HG03521 (cell line): ENCODE data around the gene PTPN3.

Experiments used
- ATAC-seq: cut with Tn5 transposase; IDR thresholded peaks from one replicate; pipeline ENCODE4 v1.9.1; 2021; ENCODE audit warnings: mild to moderate bottlenecking, moderate library complexity; ENCODE audit not compliant: unreplicated experiment

Gene PTPN3

DNA sequence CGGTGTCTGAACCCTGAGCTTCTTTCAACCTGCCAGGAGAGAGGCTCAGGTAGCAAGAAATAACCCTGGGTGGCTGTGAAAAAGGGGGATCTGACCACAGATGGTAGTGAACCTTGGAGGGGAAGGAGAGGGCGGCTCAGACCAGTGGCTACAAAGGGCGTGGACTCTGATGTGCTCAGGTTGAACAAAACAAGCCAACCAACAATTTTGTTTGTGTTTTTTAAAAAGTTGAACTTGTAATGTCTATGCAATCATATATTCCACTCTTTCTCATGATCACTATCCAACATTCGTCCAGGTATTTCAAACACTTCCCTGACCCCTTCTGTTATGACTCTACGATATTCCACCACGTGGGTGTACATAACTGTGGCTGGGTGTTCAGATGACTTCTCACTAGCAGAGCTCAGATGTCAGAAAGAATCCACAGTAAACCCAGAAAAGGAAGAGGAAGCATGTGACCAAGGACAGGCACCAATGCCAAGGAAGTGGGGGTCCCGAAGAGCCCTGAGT is 20.0 kb downstream of the PTPN3 start:
- ATAC-seq = no peak

DNA sequence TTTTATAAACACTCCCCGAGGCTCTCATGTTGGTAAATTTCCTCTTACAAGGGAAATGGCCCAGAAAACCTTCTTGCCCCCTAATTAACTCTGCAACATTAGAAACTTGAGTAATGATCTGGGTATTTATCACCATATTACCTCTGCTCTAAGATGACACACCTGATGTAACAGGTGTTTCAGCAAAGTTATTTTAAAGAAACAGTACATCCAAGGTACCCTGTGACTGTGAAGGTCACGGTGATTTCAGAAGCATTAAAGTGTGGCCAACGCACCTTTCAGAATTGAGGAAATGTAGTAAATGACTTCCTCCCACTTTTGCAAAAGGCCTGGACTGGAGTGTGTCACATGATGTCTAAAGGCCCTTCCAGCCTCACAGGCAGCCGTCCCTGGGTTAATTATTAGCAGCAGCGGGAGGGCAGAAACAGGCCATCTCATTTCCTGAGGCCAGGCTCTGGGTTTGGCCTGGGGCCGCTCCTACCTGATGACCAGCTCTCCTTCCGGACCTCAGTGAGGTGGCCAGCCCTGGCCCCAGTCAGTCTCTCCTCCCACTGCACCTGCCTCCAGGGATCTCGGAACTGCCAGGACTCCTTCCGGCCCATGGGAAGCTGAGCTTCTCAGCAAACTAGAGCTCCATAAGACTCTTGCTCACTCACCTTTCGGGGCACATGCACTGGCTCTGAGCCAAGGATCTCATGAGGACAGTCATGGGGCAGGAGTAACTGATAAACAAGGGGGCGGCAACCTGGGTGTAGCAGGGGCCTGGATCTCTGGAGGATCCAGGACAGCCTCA is 20.7 kb downstream of the PTPN3 start:
- peak; percentile 67 for ATAC-seq

DNA sequence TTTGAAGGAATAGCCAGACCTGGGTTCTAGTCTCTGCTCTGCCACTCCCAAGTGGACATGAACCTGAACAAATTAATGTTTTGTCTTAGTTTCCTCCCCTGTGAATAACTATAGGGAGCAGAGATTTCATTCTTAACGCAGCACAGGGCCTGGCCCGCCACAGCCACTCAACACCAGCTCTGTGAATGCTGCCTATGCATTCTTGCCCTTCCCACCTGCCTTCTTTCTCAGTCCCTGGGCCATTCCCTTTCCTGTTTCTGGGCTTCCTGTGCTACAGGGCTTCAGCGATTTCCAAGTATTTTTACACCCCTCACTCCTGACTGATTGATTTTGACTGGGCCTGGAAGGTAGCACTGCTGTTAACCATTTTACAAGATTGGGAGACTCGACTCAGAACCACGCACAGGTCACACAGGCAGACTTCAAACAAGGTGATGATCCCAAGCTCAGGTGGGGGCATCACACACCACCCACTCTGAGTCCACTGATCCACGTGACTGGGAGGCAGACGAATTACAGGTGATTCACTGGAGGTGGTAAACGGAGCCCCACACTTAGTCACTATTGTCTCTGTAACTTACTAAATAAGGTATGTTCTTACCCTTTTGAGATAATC is 21.4 kb downstream of the PTPN3 start:
- no peak for ATAC-seq

GRCh38 chr9:109475526-109475925 is 22.6 kb downstream of the PTPN3 start:
- no peak for ATAC-seq

DNA sequence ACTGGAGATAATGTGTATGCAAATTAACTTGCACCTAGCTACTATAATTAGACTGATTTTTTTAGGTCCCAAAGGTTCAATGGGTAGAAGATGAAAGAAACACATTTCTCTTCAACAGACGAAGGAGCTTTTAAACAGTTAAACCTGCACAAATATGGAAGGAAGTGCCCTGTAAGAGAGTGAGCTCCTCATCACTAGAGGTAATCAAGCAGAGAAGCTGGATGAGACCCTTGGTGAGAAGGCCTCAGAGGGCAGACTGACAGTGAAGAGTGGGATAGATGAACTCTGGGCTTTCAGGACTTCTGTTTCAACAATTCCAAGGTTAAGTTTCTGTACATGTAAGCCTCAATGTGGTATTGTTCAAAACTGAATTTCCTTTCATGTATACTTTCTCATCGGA is 23.2 kb downstream of the PTPN3 start:
- no peak for ATAC-seq

GRCh38 chr9:109474170-109474569 is 23.9 kb downstream of the PTPN3 start:
- ATAC-seq = no peak

DNA sequence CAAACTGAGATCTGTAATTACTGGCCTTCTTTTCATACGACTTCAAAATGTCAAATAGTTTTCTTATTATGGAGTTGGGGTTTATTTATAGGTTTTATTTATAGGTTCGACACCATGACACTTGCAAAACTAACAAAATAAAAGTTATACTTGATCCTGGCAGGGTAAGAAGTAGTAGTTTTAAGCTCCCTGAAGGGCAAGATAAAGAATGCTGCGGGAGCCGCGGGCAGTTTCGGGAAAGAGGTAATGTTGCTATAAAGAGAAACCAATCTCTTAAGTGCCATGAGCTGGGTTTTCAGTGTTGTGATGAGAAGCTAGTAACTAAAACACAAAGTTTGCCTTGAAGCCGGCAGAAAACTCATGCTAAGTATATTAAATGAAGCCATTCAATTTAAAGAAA is 24.8 kb downstream of the PTPN3 start:
- ATAC-seq = no peak

GRCh38 chr9:109471475-109472393 is 26.4 kb downstream of the PTPN3 start:
- no peak for ATAC-seq

- peak; percentile 91 for ATAC-seq
Observed at GRCh38 chr9:109469646-109470358, 28.3 kb downstream of the PTPN3 start.

- no peak for ATAC-seq
Observed at GRCh38 chr9:109468927-109469326, 29.2 kb downstream of the PTPN3 start.

- no peak for ATAC-seq
Observed at GRCh38 chr9:109467936-109468335, 30.2 kb downstream of the PTPN3 start.

GRCh38 chr9:109466623-109467590 is 31.2 kb downstream of the PTPN3 start:
- no peak for ATAC-seq

DNA sequence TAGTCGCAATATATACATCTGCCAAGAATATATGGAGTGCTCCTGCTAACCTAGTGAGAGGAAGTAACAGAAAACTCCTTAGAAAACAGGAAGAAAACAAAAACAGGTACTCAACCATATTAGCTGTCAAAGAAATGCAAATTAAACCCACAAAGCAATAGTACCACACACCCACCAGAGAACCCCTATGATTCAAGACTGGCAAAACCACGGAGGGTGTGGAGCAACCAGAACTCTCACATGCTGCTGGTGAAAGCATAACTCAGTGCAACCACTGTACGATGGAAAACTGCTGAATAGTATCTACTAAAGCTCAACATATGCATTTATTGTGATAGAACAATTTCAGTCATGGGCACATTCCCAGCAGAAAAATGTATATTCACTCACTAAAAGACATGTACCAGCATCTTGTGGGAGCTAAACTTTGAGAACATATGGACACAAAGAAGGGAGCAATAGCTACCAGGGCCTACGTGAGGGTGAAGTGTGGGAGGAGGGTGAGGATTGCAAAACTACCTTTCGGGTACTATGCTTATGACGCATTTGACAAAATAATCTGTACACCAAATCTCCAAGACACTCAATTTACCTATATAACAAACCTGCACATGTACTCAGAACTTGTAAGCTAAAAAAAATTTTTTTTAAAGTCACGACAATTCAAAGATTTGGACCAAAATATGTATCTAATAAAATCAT is 34.0 kb downstream of the PTPN3 start:
- no peak for ATAC-seq

GRCh38 chr9:109460576-109460975 is 37.5 kb downstream of the PTPN3 start:
- no peak for ATAC-seq

GRCh38 chr9:109459423-109459822 is 38.7 kb downstream of the PTPN3 start:
- no peak for ATAC-seq

- ATAC-seq = no peak
Observed at GRCh38 chr9:109458453-109459211, 39.5 kb downstream of the PTPN3 start.

GRCh38 chr9:109456811-109457210 is 41.3 kb downstream of the PTPN3 start:
- ATAC-seq = no peak

DNA sequence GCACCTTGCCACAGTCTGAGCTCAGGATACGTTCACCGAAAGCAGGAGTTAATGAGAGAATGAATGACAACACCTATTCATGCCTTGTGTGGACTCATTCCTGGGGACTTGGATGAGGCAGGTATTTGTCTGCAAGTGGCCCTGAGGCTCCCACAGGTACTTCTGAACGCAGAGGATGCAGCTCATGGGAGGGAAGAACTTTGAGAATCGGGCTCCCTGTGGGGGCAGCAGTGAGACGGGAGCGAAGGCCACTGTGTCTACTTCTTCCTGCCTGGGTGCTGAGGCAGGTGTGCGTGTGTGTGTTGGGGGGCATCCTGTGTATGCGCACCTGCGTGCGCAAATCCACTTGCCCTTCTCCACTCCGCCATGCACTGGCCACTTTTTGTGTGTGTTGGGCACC is 42.2 kb downstream of the PTPN3 start:
- no peak for ATAC-seq
